Aorta (tissue), 5 donors: Measurements from ENCODE around the gene GALR2. TPM values are rescaled to one million over a fixed set of nuclear protein-coding genes. Genes with fewer than 3 reads are reported as not detected.

Experiments used
- ATAC-seq: fragments of 200-7000 bp; cut with Tn5 transposase; one replicate; pipeline ENCODE4 v1.9.1; 2022; ENCODE audit warnings: moderate library complexity; ENCODE audit not compliant: low FRiP score
- DNase-seq, 2 donors: peaks; one replicate each; pipeline ENCODE4 v3.0.0-alpha.2; 2020
- H3K27ac ChIP-seq, 2 donors: one replicate each; pipeline ENCODE4 v1.5.1; 2013; ENCODE audit warnings: low read length in 2 of 2, mild to moderate bottlenecking in 2 of 2, moderate library complexity in 2 of 2, control low read depth in 1 of 2, inconsistent platforms in 1 of 2, low read depth in 1 of 2
- H3K27me3 ChIP-seq, 2 donors: one replicate each; pipeline ENCODE4 v1.6.1; 2013; ENCODE audit warnings: control low read depth in 1 of 2, low read length in 1 of 2, mild to moderate bottlenecking in 1 of 2, moderate library complexity in 1 of 2; ENCODE audit not compliant: insufficient read depth in 2 of 2, control insufficient read depth in 1 of 2
- H3K36me3 ChIP-seq, 2 donors: one replicate each; pipeline ENCODE4 v1.6.1; 2013; ENCODE audit warnings: control low read depth in 1 of 2, low read length in 1 of 2, mild to moderate bottlenecking in 1 of 2; ENCODE audit not compliant: insufficient read depth in 2 of 2, control insufficient read depth in 1 of 2
- H3K4me1 ChIP-seq, 2 donors: one replicate each; pipeline ENCODE4 v1.6.1; 2013; ENCODE audit warnings: low read length in 2 of 2, control low read depth in 1 of 2, mild to moderate bottlenecking in 1 of 2, moderate library complexity in 1 of 2; ENCODE audit not compliant: insufficient read depth in 2 of 2, control insufficient read depth in 1 of 2
- H3K4me3 ChIP-seq, 2 donors: one replicate each; pipeline ENCODE4 v1.5.1; 2013; ENCODE audit warnings: low read length in 2 of 2, control low read depth in 1 of 2, mild to moderate bottlenecking in 1 of 2
- H3K9me3 ChIP-seq: one replicate; pipeline ENCODE4 v1.6.1; 2013; ENCODE audit warnings: mild to moderate bottlenecking, low read length; ENCODE audit not compliant: control insufficient read depth
- WGBS, 2 donors: extraction: QIAGEN DNeasy Blood & Tissue Kit; methylation state at CpG; one replicate each; pipeline ENCODE4 v1.1.7; 2013; 5-methylcytosine and 5-hydroxymethylcytosine counted together
- intact Hi-C, 2 donors: fragments of 100-400 bp; cut with DNase I; formaldehyde crosslinking; loops; one replicate each; pipeline versions ENCODE4 v1.14.2 to v1.15.0; 2022
- polyA plus RNA-seq, 2 donors: library from polyadenylated mRNA; stranded (reverse); fragments of 200-250 nt; gene quantifications; one replicate each; pipeline ENCODE4 v1.2.3, GENCODE V29; 2013
- total RNA-seq, 2 donors: library from RNA; stranded (reverse); fragmentation: NEBNext Ultra II Directional; extraction: Animal tissue kit (Norgen Biotek cat#: 25700); gene quantifications; one replicate each; pipeline ENCODE4 v1.2.1, GENCODE V29; 2021
- donor health status: healthy with polysubstance abuse.
- donor health status: Bipolar disorder and iron deficiency.
- donor health status: DM: no; HTN: no; CAD: no.
- donor health status: DM: no; HTN: no; CAD: no.
- donor health status: DM: yes; HTN: yes; CAD: no.

The GALR2 gene
- total and polyA plus RNA-seq, 4 donors, result not detected

GRCh38 chr17:76082326-76083251 is 8.0 kb downstream of the GALR2 start:
- no peaks in the 10 kb centered on the region for H3K27me3 ChIP-seq
- H3K4me3 ChIP-seq, result no peak overlapping the region
- no peak overlapping the region for H3K27ac ChIP-seq
- intact Hi-C loops, result no loop called here
- peak in 1 of 2 donors; percentile 71 for DNase-seq
- H3K9me3 ChIP-seq, result no peaks in the 10 kb centered on the region
- ATAC-seq, result no peak
- peaks cover 0 to 6% of the 10 kb centered on the region in 2 donors for H3K36me3 ChIP-seq
- 75 to 77% methylated on average over 20 of the region's 20 CpGs for WGBS, 2 donors
- no peaks in the 10 kb centered on the region for H3K4me1 ChIP-seq

DNA sequence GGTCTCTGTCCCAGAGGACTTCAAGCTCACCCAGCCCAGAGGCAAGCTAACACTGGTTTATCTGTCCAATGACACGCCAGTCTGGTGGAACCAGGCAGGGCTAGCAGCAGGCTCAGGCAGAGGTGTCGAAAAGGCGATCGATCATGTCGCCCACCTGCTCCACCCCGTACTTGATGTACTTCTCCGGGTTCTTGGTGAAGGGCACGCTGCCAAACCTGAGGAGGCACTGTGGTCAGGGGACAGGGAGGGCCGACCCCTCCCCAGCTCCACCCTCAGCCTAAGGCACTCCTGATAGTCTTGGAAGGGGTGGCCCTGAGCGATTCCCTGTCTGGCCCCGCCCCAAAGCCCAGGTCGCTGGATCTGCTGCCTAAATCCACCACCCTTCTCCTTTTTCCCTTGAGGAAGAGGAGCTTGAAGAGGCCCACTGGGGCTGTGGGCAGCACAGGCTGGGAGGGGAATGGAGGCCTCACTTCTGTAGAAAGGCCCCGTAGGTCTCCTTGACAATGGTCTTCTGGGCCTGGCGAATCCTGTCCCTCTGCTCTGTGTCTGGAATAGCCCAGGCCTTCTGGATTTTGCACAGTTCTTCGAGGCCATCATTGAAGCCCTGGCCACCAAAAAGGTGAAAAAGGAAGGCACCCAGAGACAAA is 9.1 kb downstream of the GALR2 start:
- Histone ChIP-seq H3K9me3 (no peaks in the 10 kb centered on the region), H3K4me3 (no peak overlapping the region), H3K27me3 (no peaks in the 10 kb centered on the region), H3K27ac (no peak overlapping the region), H3K36me3 (peaks cover 0 to 10% of the 10 kb centered on the region in 2 donors), H3K4me1 (no peaks in the 10 kb centered on the region)
- ATAC-seq, result no peak
- WGBS, 2 donors, result 82 to 85% methylated on average over 15 of the region's 15 CpGs
- intact Hi-C loops, result no loop called here
- peak in 1 of 2 donors; percentile 63 for DNase-seq

- intact Hi-C loops, result no loop called here
- H3K36me3 ChIP-seq, result peaks cover 0 to 14% of the 10 kb centered on the region in 2 donors
- ATAC-seq, result no peak
- H3K9me3 ChIP-seq, result no peaks in the 10 kb centered on the region
- WGBS, 2 donors, result 79 to 85% methylated on average over 16 to 17 of the region's 17 CpGs
- H3K4me1 ChIP-seq, result no peaks in the 10 kb centered on the region
- no peak overlapping the region for H3K27ac ChIP-seq
- H3K4me3 ChIP-seq, result no peak overlapping the region
- H3K27me3 ChIP-seq, result no peaks in the 10 kb centered on the region
- peak in 1 of 2 donors; percentile 71 for DNase-seq
These were observed 10.6 kb downstream of the GALR2 start for GRCh38 chr17:76085066-76085730.

- DNase-seq (peak in 1 of 2 donors; percentile 55), ATAC-seq (no peak)
- H3K27ac ChIP-seq, result no peak overlapping the region
- intact Hi-C loops, result no loop called here
- no peak overlapping the region for H3K4me3 ChIP-seq
- 88 to 94% methylated on average over 13 of the region's 13 CpGs for WGBS, 2 donors
- no peaks in the 10 kb centered on the region for H3K4me1 ChIP-seq
- peaks cover 0 to 14% of the 10 kb centered on the region in 2 donors for H3K36me3 ChIP-seq
- no peaks in the 10 kb centered on the region for H3K9me3 ChIP-seq
- H3K27me3 ChIP-seq, result no peaks in the 10 kb centered on the region
These were observed 11.3 kb downstream of the GALR2 start for GRCh38 chr17:76085731-76086366.

DNA sequence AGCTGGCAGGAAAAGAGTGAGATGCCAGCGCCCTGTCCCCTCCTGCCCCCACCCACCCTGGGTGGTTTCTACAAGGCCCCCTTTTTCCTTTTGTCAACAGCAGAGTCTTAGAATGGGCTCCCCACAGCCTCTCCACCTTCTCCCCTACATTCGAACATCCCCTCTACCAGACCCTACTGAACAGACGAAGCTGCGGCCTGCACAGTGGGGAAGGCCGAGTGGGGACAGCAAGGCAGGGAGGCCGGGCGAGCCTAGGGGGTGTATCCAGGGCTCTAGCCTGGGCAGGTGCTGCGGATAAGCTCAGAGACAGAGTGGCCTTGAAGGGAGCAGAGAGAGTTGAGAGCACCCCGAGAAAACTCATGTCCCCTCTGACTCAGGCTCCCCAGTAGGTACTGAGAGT is 11.8 kb downstream of the GALR2 start:
- Histone ChIP-seq H3K9me3 (no peaks in the 10 kb centered on the region), H3K27me3 (no peaks in the 10 kb centered on the region), H3K36me3 (peaks cover 0 to 14% of the 10 kb centered on the region in 2 donors), H3K4me3 (no peak overlapping the region), H3K27ac (no peak overlapping the region), H3K4me1 (no peaks in the 10 kb centered on the region)
- 95 to 96% methylated on average over 9 of the region's 9 CpGs for WGBS, 2 donors
- intact Hi-C loops, result no loop called here
- ATAC-seq (no peak), DNase-seq (no peak)

- H3K27ac ChIP-seq, result no peak overlapping the region
- DNase-seq, result no peak
- peaks cover 0 to 16% of the 10 kb centered on the region in 2 donors for H3K36me3 ChIP-seq
- intact Hi-C loops, result no loop called here
- H3K27me3 ChIP-seq, result no peaks in the 10 kb centered on the region
- ATAC-seq, result no peak
- H3K4me1 ChIP-seq, result no peaks in the 10 kb centered on the region
- no peaks in the 10 kb centered on the region for H3K9me3 ChIP-seq
- H3K4me3 ChIP-seq, result no peak overlapping the region
- WGBS, 2 donors, result 87 to 93% methylated on average over 11 of the region's 11 CpGs
These were observed 12.9 kb downstream of the GALR2 start for GRCh38 chr17:76087531-76087930.

DNA sequence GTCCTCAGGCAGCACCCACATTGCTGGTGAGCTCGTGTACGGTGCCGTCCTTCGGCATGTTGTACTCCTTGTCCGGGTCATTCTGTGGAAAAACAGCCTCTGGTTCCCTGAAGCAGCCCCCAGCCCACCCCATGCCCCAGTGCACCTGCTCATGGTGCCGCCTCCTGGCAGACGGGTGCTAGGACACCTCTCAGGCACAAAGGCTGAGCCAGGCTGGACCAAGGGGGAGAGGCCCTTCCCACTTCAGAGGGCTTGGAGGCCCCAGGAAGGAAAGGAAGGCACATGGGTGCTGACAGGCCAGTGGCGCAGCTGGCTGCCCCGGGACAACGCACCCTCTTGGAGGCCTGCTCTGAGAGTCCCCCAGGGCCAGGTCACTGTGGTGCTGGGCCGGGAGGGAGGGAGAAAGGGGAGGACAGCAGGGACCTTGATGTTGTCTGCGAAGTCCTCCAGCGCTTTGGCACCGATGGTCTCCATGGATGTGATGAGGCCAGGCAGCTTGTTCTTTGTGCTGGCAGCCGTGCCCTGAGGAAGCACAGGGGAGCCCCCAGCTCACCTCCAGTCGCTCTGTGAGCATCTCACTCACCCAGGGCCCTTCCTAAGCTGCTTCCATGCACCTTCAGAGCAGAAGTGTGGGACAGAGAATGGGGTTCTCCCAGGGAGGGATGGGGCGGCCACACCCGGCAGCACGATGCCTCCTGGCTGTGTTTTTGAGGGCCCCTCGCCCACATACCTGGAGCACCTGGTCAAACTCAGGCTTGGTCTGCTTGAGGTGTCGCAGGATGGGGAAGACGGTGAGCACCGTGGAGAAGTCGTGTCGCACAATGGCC is 13.7 kb downstream of the GALR2 start:
- H3K4me3 ChIP-seq, result no peak overlapping the region
- no peak for ATAC-seq
- 85 to 90% methylated on average over 24 to 25 of the region's 25 CpGs for WGBS, 2 donors
- H3K9me3 ChIP-seq, result no peaks in the 10 kb centered on the region
- H3K36me3 ChIP-seq, result peaks cover 0 to 16% of the 10 kb centered on the region in 2 donors
- no peaks in the 10 kb centered on the region for H3K4me1 ChIP-seq
- intact Hi-C loops, result no loop called here
- H3K27me3 ChIP-seq, result no peaks in the 10 kb centered on the region
- no peak overlapping the region for H3K27ac ChIP-seq
- peak in 1 of 2 donors; percentile 71 for DNase-seq
